GM19025 (cell line): ENCODE measurements around the gene SEPHS2.
"Not testable (repeated sequence)": the region's sequence is repeated elsewhere in the genome, so short reads cannot be mapped to it uniquely, and the experiment has no call there.

Experiments used
- ATAC-seq: cut with Tn5 transposase; IDR thresholded peaks from one replicate; pipeline ENCODE4 v1.9.1; 2021; ENCODE audit warnings: mild to moderate bottlenecking, low read depth, moderate library complexity; ENCODE audit not compliant: unreplicated experiment

The SEPHS2 gene

GRCh38 chr16:30445408-30446202, at the start of gene SEPHS2:
SEPHS2 (minus strand) TSS chr16:30445874; CDS start chr16:30445727, 147 bp downstream.
- ATAC-seq: peak; percentile 79

- no peak for ATAC-seq
Observed at GRCh38 chr16:30494709-30495108, 49.0 kb upstream of the SEPHS2 start.

GRCh38 chr16:30493941-30494488, 48.3 kb upstream of the SEPHS2 start:
- ATAC-seq: no peak

- ATAC-seq: no peak
Observed at GRCh38 chr16:30491744-30492308, 46.2 kb upstream of the SEPHS2 start.

- no peak for ATAC-seq
Observed at GRCh38 chr16:30491229-30491628, 45.6 kb upstream of the SEPHS2 start.

GRCh38 chr16:30490210-30490609, 44.5 kb upstream of the SEPHS2 start:
- no peak for ATAC-seq

- ATAC-seq: no peak
Observed at GRCh38 chr16:30488764-30489605, 43.3 kb upstream of the SEPHS2 start.

GRCh38 chr16:30485818-30486436, 40.3 kb upstream of the SEPHS2 start:
- ATAC-seq: no peak

- ATAC-seq: no peak
Observed at GRCh38 chr16:30484887-30485286, 39.2 kb upstream of the SEPHS2 start.

- ATAC-seq: no peak
Observed at GRCh38 chr16:30482366-30482765, 36.7 kb upstream of the SEPHS2 start.

GRCh38 chr16:30481381-30481780, 35.7 kb upstream of the SEPHS2 start:
- no peak for ATAC-seq

GRCh38 chr16:30478766-30479478, 33.2 kb upstream of the SEPHS2 start:
- ATAC-seq: no peak

- ATAC-seq: not testable (repeated sequence)
Observed at GRCh38 chr16:30477773-30478172, 32.1 kb upstream of the SEPHS2 start.

GRCh38 chr16:30476991-30477390, 31.3 kb upstream of the SEPHS2 start:
- no peak for ATAC-seq

- ATAC-seq: no peak
Observed at GRCh38 chr16:30474684-30475083, 29.0 kb upstream of the SEPHS2 start.

GRCh38 chr16:30474074-30474452, 28.4 kb upstream of the SEPHS2 start:
- no peak for ATAC-seq

- ATAC-seq: no peak
Observed at GRCh38 chr16:30473231-30474073, 27.8 kb upstream of the SEPHS2 start.

- peak; percentile 42 for ATAC-seq
Observed at GRCh38 chr16:30472328-30472942, 26.8 kb upstream of the SEPHS2 start, which contains the start of gene ITGAL. ITGAL (plus strand) TSS chr16:30472742; CDS start chr16:30472838, 96 bp downstream.

GRCh38 chr16:30470632-30470995, 24.9 kb upstream of the SEPHS2 start:
- ATAC-seq: no peak
